Measurements from ENCODE around the gene CD63.

CD63 gene

DNA sequence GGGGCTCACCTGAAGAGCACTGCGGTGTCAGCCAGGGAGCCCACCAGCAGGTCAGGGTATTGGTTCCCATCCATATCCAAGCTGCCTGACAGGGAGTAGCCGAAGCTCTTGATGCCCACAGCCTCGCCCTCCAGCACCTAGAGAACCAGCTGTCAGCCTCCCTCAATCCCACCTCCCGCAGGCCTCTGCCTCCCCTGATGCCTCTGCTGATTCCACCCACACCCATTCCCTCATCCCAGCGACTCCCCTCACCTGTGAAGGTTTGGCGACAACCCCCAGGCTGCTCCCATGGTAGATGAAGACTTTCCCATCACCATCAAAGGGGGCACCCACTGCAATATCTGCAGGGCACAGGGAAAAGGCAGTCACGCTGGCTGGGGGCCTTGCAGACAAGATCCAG lies 31.1 kb downstream of the CD63 start:
- Histone ChIP-seq H3K27me3 (ENCODE audit: insufficient read depth, poor library complexity, severe bottlenecking) (no peaks in the 10 kb centered on the region), H3K4me3 (ENCODE audit: severe bottlenecking) (no peak overlapping the region), H3K9me3 (ENCODE audit: severe bottlenecking) (no peaks in the 10 kb centered on the region), H3K36me3 (ENCODE audit: low read depth) (no peaks in the 10 kb centered on the region), H3K27ac (ENCODE audit: poor library complexity, severe bottlenecking) (no peak overlapping the region), H3K4me1 (ENCODE audit: insufficient read depth, poor library complexity, severe bottlenecking) (peaks cover 6% of the 10 kb centered on the region)
- TF ChIP-seq, protein P1, sequence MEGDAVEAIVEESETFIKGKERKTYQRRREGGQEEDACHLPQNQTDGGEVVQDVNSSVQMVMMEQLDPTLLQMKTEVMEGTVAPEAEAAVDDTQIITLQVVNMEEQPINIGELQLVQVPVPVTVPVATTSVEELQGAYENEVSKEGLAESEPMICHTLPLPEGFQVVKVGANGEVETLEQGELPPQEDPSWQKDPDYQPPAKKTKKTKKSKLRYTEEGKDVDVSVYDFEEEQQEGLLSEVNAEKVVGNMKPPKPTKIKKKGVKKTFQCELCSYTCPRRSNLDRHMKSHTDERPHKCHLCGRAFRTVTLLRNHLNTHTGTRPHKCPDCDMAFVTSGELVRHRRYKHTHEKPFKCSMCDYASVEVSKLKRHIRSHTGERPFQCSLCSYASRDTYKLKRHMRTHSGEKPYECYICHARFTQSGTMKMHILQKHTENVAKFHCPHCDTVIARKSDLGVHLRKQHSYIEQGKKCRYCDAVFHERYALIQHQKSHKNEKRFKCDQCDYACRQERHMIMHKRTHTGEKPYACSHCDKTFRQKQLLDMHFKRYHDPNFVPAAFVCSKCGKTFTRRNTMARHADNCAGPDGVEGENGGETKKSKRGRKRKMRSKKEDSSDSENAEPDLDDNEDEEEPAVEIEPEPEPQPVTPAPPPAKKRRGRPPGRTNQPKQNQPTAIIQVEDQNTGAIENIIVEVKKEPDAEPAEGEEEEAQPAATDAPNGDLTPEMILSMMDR (IDR thresholded peaks at IDR 0.05; ENCODE audit: poor library complexity, severe bottlenecking): no peak
- DNase-seq (ENCODE audit: low spot score) (no peak), ATAC-seq (ENCODE audit: low read depth) (no peak)

DNA sequence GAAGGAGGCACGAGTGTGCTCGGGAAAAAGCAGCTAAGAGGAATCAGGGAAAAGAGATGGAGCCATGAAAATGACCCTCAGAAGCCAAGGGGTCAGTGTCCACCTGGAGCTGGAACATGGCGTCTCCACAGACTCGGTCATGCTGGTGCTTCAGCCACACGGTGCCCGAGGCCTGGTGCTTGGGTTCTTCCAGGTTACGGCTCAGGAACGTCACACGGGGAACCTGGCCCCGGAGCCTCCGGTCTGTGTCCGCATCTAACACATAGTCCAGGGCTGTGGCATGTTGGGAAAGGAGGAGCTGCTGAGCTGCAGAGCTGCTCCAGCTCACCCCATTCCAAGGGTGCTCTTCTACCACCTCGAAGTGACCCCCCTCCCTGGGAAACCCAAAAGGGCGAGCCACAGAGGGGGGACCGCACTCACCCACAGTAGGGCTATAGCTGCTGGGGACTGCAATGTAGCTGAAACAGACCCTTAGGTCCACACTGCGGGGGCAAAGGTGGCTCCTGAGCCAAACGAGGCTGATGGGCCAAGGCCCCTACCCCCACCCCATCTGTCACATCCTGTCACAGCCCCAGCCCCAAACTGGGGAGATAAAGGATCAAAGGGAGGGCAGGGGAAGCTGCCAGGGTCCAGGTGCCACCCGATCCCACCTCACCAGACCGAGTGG lies 31.9 kb downstream of the CD63 start:
- Histone ChIP-seq H3K36me3 (ENCODE audit: low read depth) (no peaks in the 10 kb centered on the region), H3K27me3 (ENCODE audit: insufficient read depth, poor library complexity, severe bottlenecking) (no peaks in the 10 kb centered on the region), H3K4me1 (ENCODE audit: insufficient read depth, poor library complexity, severe bottlenecking) (peaks cover 6% of the 10 kb centered on the region), H3K9me3 (ENCODE audit: severe bottlenecking) (no peaks in the 10 kb centered on the region), H3K4me3 (ENCODE audit: severe bottlenecking) (no peak overlapping the region), H3K27ac (ENCODE audit: poor library complexity, severe bottlenecking) (no peak overlapping the region)
- DNase-seq (ENCODE audit: low spot score) (no peak), ATAC-seq (ENCODE audit: low read depth) (no peak)
- TF ChIP-seq, protein P1 (IDR thresholded peaks at IDR 0.05; ENCODE audit: poor library complexity, severe bottlenecking): no peak

DNA sequence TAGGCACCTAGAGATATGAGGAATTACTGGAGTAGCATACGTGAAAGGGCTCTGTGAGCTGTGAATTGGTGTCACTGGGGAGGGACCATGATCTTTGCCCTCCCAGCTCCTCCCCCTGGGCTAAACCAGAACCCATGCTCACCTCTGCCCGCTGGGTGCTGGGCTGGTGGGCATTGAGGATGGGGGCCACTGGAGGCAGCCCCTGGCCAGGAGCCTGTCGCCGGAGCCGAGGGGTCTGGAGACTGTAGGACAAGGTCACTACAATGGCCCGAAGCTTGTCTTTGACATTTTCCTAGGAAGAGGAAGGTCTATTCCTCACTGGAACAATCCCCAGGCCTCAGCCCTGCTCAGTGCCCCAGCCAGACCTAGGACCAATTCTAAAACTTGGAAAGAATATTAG lies 32.7 kb downstream of the CD63 start:
- Histone ChIP-seq H3K27ac (ENCODE audit: poor library complexity, severe bottlenecking) (no peak overlapping the region), H3K9me3 (ENCODE audit: severe bottlenecking) (no peaks in the 10 kb centered on the region), H3K4me1 (ENCODE audit: insufficient read depth, poor library complexity, severe bottlenecking) (peaks cover 6% of the 10 kb centered on the region), H3K36me3 (ENCODE audit: low read depth) (no peaks in the 10 kb centered on the region), H3K27me3 (ENCODE audit: insufficient read depth, poor library complexity, severe bottlenecking) (no peaks in the 10 kb centered on the region), H3K4me3 (ENCODE audit: severe bottlenecking) (no peak overlapping the region)
- TF ChIP-seq, protein P1 (IDR thresholded peaks at IDR 0.05; ENCODE audit: poor library complexity, severe bottlenecking): no peak
- DNase-seq (ENCODE audit: low spot score): no peak
- no peak for ATAC-seq (ENCODE audit: low read depth)

DNA sequence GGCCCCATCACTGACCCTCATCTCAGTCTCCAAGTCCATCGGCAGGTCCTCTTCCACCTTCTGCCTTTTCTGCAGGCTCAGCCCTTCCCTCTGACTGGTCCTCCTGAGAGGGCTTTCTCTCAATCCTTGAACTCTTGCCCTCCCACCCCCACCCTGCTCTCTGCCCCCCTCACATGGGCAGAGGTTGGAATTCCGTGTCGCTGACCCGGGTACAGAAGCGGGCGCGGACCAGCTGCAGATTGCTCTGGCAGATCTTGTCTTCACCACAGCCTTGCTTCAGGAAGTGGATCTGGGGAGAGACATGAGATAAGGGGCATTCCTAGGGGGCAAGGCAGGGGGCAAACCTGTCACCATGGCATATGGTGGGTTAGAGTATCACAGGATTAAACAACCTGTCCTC lies 33.5 kb downstream of the CD63 start:
- DNase-seq (ENCODE audit: low spot score) (no peak), ATAC-seq (ENCODE audit: low read depth) (no peak)
- TF ChIP-seq, protein P1 (IDR thresholded peaks at IDR 0.05; ENCODE audit: poor library complexity, severe bottlenecking): no peak
- Histone ChIP-seq H3K36me3 (ENCODE audit: low read depth) (no peaks in the 10 kb centered on the region), H3K27me3 (ENCODE audit: insufficient read depth, poor library complexity, severe bottlenecking) (no peaks in the 10 kb centered on the region), H3K27ac (ENCODE audit: poor library complexity, severe bottlenecking) (no peak overlapping the region), H3K9me3 (ENCODE audit: severe bottlenecking) (no peaks in the 10 kb centered on the region), H3K4me3 (ENCODE audit: severe bottlenecking) (no peak overlapping the region), H3K4me1 (ENCODE audit: insufficient read depth, poor library complexity, severe bottlenecking) (no peaks in the 10 kb centered on the region)

GRCh38 chr12:55694651-55695050 lies 34.2 kb downstream of the CD63 start:
- H3K4me1 ChIP-seq (ENCODE audit: insufficient read depth, poor library complexity, severe bottlenecking): no peaks in the 10 kb centered on the region
- no peaks in the 10 kb centered on the region for H3K36me3 ChIP-seq (ENCODE audit: low read depth)
- TF ChIP-seq, protein P1 (IDR thresholded peaks at IDR 0.05; ENCODE audit: poor library complexity, severe bottlenecking): no peak
- ATAC-seq (ENCODE audit: low read depth): no peak
- no peaks in the 10 kb centered on the region for H3K9me3 ChIP-seq (ENCODE audit: severe bottlenecking)
- no peak overlapping the region for H3K27ac ChIP-seq (ENCODE audit: poor library complexity, severe bottlenecking)
- no peaks in the 10 kb centered on the region for H3K27me3 ChIP-seq (ENCODE audit: insufficient read depth, poor library complexity, severe bottlenecking)
- no peak overlapping the region for H3K4me3 ChIP-seq (ENCODE audit: severe bottlenecking)
- no peak for DNase-seq (ENCODE audit: low spot score)

Data from RWPE2 (cell line).